Suprapubic skin (tissue), 4 donors: ENCODE data around the gene COL25A1. TPM values are rescaled to one million over a fixed set of nuclear protein-coding genes. Genes with fewer than 3 reads are reported as not detected.

ENCODE experiments used
- DNase-seq, 2 donors: peaks; one replicate each; pipeline ENCODE4 v3.0.0-alpha.2; 2019; ENCODE audit warnings: low spot score in 2 of 2
- H3K27ac ChIP-seq: fragments of 200-600 bp; sonication (generic); one replicate; pipeline ENCODE4 v1.5.1; 2019
- H3K27me3 ChIP-seq: fragments of 200-600 bp; sonication (generic); one replicate; pipeline ENCODE4 v1.5.1; 2019
- H3K36me3 ChIP-seq: fragments of 200-600 bp; sonication (generic); one replicate; pipeline ENCODE4 v1.5.1; 2019
- H3K4me1 ChIP-seq: fragments of 200-600 bp; sonication (generic); one replicate; pipeline ENCODE4 v1.5.1; 2019
- H3K4me3 ChIP-seq: fragments of 200-600 bp; sonication (generic); one replicate; pipeline ENCODE4 v1.5.1; 2019; ENCODE audit warnings: mild to moderate bottlenecking
- H3K9me3 ChIP-seq: fragments of 200-600 bp; sonication (generic); one replicate; pipeline ENCODE4 v1.5.1; 2019
- CTCF ChIP-seq, 2 donors: fragments of 200-600 bp in 1 of 2; fragments of 450-650 bp in 1 of 2; sonication (generic) in 1 of 2; IDR thresholded peaks; one replicate each; pipeline ENCODE4 v1.5.1; 2016 to 2019; ENCODE audit warnings: antibody characterized with exemption in 2 of 2, mild to moderate bottlenecking in 1 of 2, moderate library complexity in 1 of 2
- EP300 ChIP-seq: sonication (generic); formaldehyde crosslinking; IDR thresholded peaks from one replicate; pipeline ENCODE4 v1.6.1; 2017; ENCODE audit warnings: antibody characterized with exemption
- POLR2A ChIP-seq, 2 donors: fragments of 450-650 bp; IDR thresholded peaks; one replicate each; pipeline ENCODE4 v1.6.1; 2017; ENCODE audit warnings: antibody characterized with exemption in 2 of 2, mild to moderate bottlenecking in 2 of 2, moderate library complexity in 2 of 2
- POLR2AphosphoS5 ChIP-seq, 3 donors: sonication (generic); formaldehyde crosslinking; IDR thresholded peaks; one replicate each; pipeline ENCODE4 v1.6.1; 2017; ENCODE audit warnings: antibody characterized with exemption in 3 of 3
- WGBS: methylation state at CpG from one replicate; pipeline ENCODE4 v1.1.5; 2018; 5-methylcytosine and 5-hydroxymethylcytosine counted together
- total RNA-seq, 4 donors: library from RNA; depleted of rRNA; stranded (reverse); fragments of >200 nt; gene quantifications; one replicate each; pipeline ENCODE4 v1.1.0, GENCODE V29; 2016

COL25A1 gene
- total RNA-seq, 4 donors from 2014 or later = 0.30 to 1.4 (median 1.0) TPM

DNA sequence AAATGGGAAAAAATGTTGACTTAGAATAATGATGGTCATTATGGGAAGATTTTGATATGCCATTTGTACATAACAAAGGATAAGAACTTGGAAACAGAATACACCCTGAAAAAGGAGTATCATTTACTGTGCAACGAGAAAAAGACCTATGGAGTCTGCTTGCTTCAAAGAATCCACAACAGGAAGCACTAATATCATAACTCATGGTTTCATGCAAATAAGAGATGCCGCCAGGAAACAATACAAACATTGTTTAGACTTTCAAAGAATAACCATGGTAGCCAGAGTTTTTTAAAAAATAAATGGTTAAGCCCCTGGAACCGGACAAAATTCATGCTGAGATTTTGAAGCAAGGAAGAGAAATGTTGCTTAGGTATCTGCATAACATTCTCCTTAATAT lies 399.7 kb downstream of the COL25A1 start:
- Histone ChIP-seq H3K4me3 (no peak overlapping the region), H3K4me1 (no peaks in the 10 kb centered on the region), H3K9me3 (no peaks in the 10 kb centered on the region), H3K36me3 (no peaks in the 10 kb centered on the region), H3K27me3 (no peaks in the 10 kb centered on the region), H3K27ac (no peak overlapping the region)
- WGBS = 64% methylated on average over 3 of the region's 3 CpGs
- no peak for DNase-seq
- no peak for TF ChIP-seq POLR2AphosphoS5 (IDR thresholded peaks at IDR 0.05)

GRCh38 chr4:108901291-108901690 lies 401.2 kb downstream of the COL25A1 start:
- TF ChIP-seq CTCF (IDR thresholded peaks at IDR 0.05) (no peak), POLR2A (IDR thresholded peaks at IDR 0.05) (no peak), POLR2AphosphoS5 (IDR thresholded peaks at IDR 0.05) (no peak), EP300 (no peak)
- Histone ChIP-seq H3K27ac (no peak overlapping the region), H3K9me3 (no peaks in the 10 kb centered on the region), H3K27me3 (no peaks in the 10 kb centered on the region), H3K4me3 (no peak overlapping the region), H3K4me1 (no peaks in the 10 kb centered on the region), H3K36me3 (no peaks in the 10 kb centered on the region)
- WGBS = 97% methylated on average over 1 of the region's 1 CpG
- DNase-seq = no peak

DNA sequence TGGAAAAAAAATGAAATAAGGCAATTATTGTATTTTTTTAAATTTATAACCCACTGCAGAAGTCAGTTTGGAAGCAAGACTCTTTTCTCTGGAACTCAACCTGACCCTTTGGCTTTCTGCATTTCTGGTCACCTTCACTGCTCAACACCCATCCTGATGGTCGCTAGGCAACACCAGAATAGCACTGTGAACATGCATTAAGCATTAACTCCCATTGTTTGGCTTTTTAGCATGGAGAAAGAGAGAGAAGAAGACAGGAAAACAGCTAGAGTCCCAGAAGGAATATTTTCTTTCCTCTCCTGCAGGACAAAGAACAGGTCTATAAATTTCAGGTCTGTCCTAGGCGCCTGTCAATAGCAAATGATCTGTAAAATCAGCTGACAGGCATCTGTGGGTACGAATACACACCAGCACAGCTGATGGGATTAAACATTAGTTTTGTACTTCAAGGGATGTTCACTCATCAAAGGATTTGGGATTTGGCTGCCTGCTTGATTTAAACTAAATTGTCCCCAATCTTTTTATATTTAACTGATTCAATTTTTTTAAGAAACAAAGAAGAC lies 402.4 kb downstream of the COL25A1 start:
- 72% methylated on average over 3 of the region's 3 CpGs for WGBS
- DNase-seq = no peak
- Histone ChIP-seq H3K27ac (no peak overlapping the region), H3K4me1 (no peaks in the 10 kb centered on the region), H3K36me3 (no peaks in the 10 kb centered on the region), H3K9me3 (no peaks in the 10 kb centered on the region), H3K27me3 (no peaks in the 10 kb centered on the region), H3K4me3 (no peak overlapping the region)
- TF ChIP-seq POLR2AphosphoS5 (IDR thresholded peaks at IDR 0.05) (no peak), POLR2A (IDR thresholded peaks at IDR 0.05) (no peak), EP300 (no peak), CTCF (IDR thresholded peaks at IDR 0.05) (no peak)

DNA sequence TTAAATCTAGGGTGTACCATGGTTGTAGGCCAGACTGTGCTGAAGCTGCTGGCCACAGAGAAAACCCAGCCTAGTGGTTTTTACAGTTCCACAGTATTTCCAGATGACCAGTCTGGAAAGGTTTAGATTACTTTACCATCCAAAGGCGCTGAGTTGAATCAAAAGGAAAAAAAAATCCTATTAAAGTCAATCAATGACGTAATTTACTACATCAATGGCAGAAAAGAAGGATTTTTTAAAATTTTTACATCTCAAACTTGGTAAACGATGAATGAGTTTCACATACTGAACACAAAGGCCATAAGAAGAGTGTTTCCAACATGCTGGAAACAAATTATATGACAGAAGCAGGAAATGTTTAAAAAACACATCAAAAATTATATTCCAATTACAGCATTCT lies 409.0 kb downstream of the COL25A1 start:
- Histone ChIP-seq H3K27ac (no peak overlapping the region), H3K4me3 (no peak overlapping the region), H3K27me3 (no peaks in the 10 kb centered on the region), H3K9me3 (no peaks in the 10 kb centered on the region), H3K4me1 (no peaks in the 10 kb centered on the region), H3K36me3 (no peaks in the 10 kb centered on the region)
- TF ChIP-seq CTCF (IDR thresholded peaks at IDR 0.05) (no peak), POLR2A (IDR thresholded peaks at IDR 0.05) (no peak), EP300 (no peak), POLR2AphosphoS5 (IDR thresholded peaks at IDR 0.05) (no peak)
- 86% methylated on average over 3 of the region's 3 CpGs for WGBS
- no peak for DNase-seq

DNA sequence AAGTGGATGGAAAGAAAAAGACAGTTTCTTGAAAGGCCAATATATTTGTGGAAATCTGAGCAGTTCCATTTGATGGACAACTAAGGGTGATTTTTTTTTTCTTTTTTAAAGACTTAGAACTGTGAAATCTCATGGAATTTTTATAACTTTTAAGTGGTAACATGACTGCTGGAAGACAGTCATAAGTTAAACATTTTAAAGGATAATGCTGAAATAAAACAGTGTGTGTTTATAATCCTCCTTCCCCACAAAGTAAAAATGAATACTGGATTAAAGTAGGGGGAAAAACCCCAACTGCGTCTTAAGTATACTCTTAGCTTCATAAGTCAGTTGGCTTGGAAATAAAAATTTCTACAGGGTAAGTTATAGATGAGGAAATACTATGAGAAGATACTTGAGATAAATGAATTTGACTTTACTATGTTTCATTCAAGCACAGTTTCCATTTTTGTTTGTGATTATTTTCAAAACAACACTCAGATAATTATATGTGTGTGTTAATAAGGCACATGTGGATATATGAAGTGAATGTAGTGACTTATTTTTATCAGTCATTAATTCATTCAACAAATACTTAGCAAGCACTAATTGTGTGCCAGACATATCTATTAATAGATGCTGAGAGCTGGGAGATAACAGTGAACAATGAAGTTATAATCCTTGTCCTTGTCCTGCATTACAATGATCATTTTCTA lies 410.4 kb downstream of the COL25A1 start:
- no peak for DNase-seq
- Histone ChIP-seq H3K27ac (no peak overlapping the region), H3K27me3 (no peaks in the 10 kb centered on the region), H3K4me3 (no peak overlapping the region), H3K9me3 (no peaks in the 10 kb centered on the region), H3K36me3 (no peaks in the 10 kb centered on the region), H3K4me1 (no peaks in the 10 kb centered on the region)
- no peak for TF ChIP-seq POLR2A (IDR thresholded peaks at IDR 0.05)
- no peak for TF ChIP-seq CTCF (IDR thresholded peaks at IDR 0.05)
- no peak for TF ChIP-seq EP300
- TF ChIP-seq POLR2AphosphoS5 (IDR thresholded peaks at IDR 0.05) = no peak
- WGBS = 83% methylated on average over 1 of the region's 1 CpG
